HuH-7 (cell line): Measurements from ENCODE around the gene CLDN11.

ENCODE experiments used
- DNase-seq: peaks from one replicate; pipeline ENCODE4 v3.0.0; 2011; ENCODE audit warnings: low spot score

CLDN11 gene

GRCh38 chr3:170471149-170471548 lies 52.5 kb downstream of the CLDN11 start:
- no peak for DNase-seq

- DNase-seq, result no peak
These were observed 54.7 kb downstream of the CLDN11 start for GRCh38 chr3:170473358-170473757.

- DNase-seq, result no peak
These were observed 56.5 kb downstream of the CLDN11 start for GRCh38 chr3:170475092-170475685.

GRCh38 chr3:170476291-170476690 lies 57.6 kb downstream of the CLDN11 start:
- DNase-seq, result no peak

GRCh38 chr3:170477395-170477794 lies 58.7 kb downstream of the CLDN11 start:
- DNase-seq, result no peak

GRCh38 chr3:170480111-170480510 lies 61.4 kb downstream of the CLDN11 start:
- DNase-seq, result no peak

GRCh38 chr3:170482199-170482598 lies 63.5 kb downstream of the CLDN11 start:
- no peak for DNase-seq

GRCh38 chr3:170483485-170484262 lies 65.0 kb downstream of the CLDN11 start:
- peak; percentile 40 for DNase-seq
